Measurements from ENCODE around the gene MALAT1. TPM values are rescaled to one million over a fixed set of nuclear protein-coding genes. Genes with fewer than 3 reads are reported as not detected.
"Not testable (repeated sequence)": the region's sequence is repeated elsewhere in the genome, so short reads cannot be mapped to it uniquely, and the experiment has no call there.

Gene MALAT1
- total RNA-seq, 6 donors from 2014 or later: 9,697 to 52,390 (median 19,698) TPM

DNA sequence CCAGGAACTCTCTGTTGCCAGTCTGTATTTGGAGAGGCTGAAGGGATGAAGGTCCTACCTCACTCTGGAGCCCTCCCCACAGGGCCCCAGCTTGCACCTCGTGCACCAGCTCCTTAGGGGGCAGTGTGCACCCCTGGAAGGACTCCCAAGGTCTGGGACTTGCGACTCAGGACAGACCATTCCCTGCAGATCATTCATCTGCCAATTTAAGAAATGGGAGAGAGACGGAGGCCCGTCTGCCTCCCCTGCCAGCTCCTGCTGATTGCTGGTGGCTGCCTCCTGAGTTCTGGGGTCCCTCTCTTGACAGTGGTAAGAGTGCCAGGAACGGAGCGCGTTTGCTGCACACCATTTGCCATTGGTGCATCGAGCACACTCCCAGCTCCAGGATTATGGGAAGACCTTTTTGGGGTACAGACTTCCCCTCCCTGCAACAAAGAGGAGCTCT is 27.4 kb upstream of the MALAT1 start:
- peak; percentile 56 to 69 for TF ChIP-seq POLR2AphosphoS5 (IDR thresholded peaks at IDR 0.05)
- peak in 1 of 4 donors; percentile 10 for TF ChIP-seq EP300 (IDR thresholded peaks at IDR 0.05)
- TF ChIP-seq POLR2A (IDR thresholded peaks at IDR 0.05): no peak
- TF ChIP-seq, protein P1, sequence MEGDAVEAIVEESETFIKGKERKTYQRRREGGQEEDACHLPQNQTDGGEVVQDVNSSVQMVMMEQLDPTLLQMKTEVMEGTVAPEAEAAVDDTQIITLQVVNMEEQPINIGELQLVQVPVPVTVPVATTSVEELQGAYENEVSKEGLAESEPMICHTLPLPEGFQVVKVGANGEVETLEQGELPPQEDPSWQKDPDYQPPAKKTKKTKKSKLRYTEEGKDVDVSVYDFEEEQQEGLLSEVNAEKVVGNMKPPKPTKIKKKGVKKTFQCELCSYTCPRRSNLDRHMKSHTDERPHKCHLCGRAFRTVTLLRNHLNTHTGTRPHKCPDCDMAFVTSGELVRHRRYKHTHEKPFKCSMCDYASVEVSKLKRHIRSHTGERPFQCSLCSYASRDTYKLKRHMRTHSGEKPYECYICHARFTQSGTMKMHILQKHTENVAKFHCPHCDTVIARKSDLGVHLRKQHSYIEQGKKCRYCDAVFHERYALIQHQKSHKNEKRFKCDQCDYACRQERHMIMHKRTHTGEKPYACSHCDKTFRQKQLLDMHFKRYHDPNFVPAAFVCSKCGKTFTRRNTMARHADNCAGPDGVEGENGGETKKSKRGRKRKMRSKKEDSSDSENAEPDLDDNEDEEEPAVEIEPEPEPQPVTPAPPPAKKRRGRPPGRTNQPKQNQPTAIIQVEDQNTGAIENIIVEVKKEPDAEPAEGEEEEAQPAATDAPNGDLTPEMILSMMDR (IDR thresholded peaks at IDR 0.05): peak; percentile 62 to 85 (median 76)

DNA sequence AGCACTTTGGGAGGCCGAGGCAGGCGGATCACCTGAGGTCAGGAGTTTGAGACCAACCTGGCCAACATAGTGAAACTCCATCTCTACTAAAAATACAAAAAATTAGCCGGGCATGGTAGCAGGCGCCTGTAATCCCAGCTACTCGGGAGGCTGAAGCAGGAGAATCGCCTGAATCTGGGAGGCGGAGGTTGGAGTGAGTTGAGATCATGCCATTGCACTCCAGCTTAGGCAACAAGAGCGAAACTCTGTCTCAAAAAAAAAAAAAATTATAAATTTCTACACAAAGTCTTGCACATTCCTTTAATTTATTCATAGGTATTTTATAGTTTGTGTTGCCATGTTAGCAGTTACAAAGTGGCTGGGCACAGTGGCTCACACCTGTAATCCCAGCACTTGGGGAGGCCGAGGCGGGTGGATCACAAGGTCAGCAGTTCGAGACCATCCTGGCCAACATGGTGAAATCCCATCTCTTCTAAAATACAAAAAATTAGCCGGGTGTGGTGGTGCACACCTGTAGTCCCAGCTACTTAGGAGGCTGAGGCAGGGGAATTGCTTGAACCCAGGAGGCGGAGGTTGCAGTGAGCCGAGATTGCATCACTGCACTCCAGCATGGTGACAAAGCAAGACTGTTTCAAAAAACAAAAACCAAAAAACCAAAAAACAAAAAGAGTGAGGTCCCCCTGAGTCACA is 26.1 kb upstream of the MALAT1 start:
- peaks cover 30 to 57% (median 34%) of the 10 kb centered on the region in 4 donors for H3K4me1 ChIP-seq
- not testable (repeated sequence) for H3K27me3 ChIP-seq; H3K9me3 ChIP-seq; H3K4me3 ChIP-seq; H3K36me3 ChIP-seq; DNase-seq; ATAC-seq (ENCODE audit: low FRiP score in 2 of 2)
- WGBS, 2 donors: 81 to 85% methylated on average over 14 of the region's 14 CpGs
- peak overlapping the region; percentile 91 to 96 (median 94) for H3K27ac ChIP-seq

More for the DNA sequence above, 27.4 kb upstream of the MALAT1 start:
- Histone ChIP-seq H3K27me3 (no peaks in the 10 kb centered on the region), H3K4me1 (peaks cover 26 to 52% (median 32%) of the 10 kb centered on the region in 4 donors), H3K4me3 (peak overlapping the region in 3 of 4 donors; percentile 9 to 36 (median 31)), H3K27ac (peak overlapping the region; percentile 91 to 96 (median 94)), H3K9me3 (no peaks in the 10 kb centered on the region), H3K36me3 (no peaks in the 10 kb centered on the region)
- peak; percentile 83 to 92 for ATAC-seq (ENCODE audit: low FRiP score in 2 of 2)
- WGBS, 2 donors: 48 to 56% methylated on average over 6 to 8 of the region's 8 CpGs
- DNase-seq: peak in 1 of 2 donors; percentile 91

DNA sequence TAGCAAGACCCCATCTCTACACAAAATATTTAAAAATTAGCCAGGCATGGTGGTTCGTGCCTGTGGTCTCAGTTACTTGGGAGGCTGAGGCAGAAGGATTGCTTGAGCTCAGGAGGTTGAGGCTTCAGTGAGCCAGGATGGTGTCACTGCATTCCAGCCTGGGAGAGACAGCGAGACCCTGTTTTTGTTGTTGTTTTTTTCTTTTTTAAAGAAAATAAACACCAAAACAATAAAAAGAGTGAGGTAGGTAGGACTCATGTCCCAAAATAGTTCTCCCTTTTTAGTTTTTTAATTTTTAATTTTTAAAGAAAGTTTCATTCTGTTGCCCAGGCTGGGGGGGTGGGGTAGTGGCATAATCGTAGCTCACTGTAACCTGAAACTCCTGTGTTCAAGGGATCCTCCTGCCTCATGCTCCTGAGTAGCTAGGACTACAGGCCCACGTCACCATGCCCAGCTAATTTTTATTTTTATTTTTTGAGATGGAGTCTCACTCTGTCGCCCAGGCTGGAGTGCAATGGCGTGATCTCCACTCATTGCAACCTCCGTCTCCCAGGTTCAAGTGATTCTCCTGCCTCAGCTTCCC is 25.5 kb upstream of the MALAT1 start:
- Histone ChIP-seq H3K27me3 (no peaks in the 10 kb centered on the region), H3K9me3 (no peaks in the 10 kb centered on the region), H3K27ac (peak overlapping the region; percentile 91 to 96 (median 94)), H3K4me3 (no peak overlapping the region), H3K36me3 (no peaks in the 10 kb centered on the region), H3K4me1 (peaks cover 36 to 57% (median 41%) of the 10 kb centered on the region in 4 donors)
- no peak for ATAC-seq (ENCODE audit: low FRiP score in 2 of 2)
- WGBS, 2 donors: 87 to 92% methylated on average over 7 of the region's 7 CpGs
- TF ChIP-seq POLR2AphosphoS5 (IDR thresholded peaks at IDR 0.05): no peak
- no peak for TF ChIP-seq EP300 (IDR thresholded peaks at IDR 0.05)
- TF ChIP-seq, protein P1 (IDR thresholded peaks at IDR 0.05): no peak
- TF ChIP-seq POLR2A (IDR thresholded peaks at IDR 0.05): no peak
- no peak for DNase-seq

DNA sequence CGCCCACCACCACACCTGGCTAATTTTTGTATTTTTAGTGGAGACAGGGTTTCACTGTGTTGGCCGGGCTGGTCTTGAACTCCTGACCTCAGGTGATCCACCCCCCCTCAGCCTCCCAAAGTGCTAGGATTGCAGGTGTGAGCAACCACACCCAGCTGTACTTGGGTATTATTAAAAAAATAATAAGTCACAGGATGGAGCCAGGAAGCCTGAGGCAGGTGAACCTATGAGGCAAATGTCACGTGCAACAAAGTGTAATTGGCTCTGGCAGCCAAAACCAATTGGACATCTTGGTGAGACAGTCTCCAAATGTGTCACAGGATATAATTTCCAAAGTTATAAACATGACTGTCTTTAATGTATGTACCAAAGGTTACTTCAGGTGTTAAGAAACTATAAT is 24.0 kb upstream of the MALAT1 start:
- peak overlapping the region in 1 of 4 donors; percentile 97 for H3K27ac ChIP-seq
- no peak overlapping the region for H3K4me3 ChIP-seq
- WGBS, 2 donors: 97% methylated on average over 3 of the region's 3 CpGs
- no peaks in the 10 kb centered on the region for H3K27me3 ChIP-seq
- no peaks in the 10 kb centered on the region for H3K36me3 ChIP-seq
- TF ChIP-seq, protein P1 (IDR thresholded peaks at IDR 0.05): no peak
- TF ChIP-seq EP300 (IDR thresholded peaks at IDR 0.05): no peak
- no peak for TF ChIP-seq POLR2AphosphoS5 (IDR thresholded peaks at IDR 0.05)
- no peak for TF ChIP-seq POLR2A (IDR thresholded peaks at IDR 0.05)
- H3K4me1 ChIP-seq: peaks cover 51 to 59% (median 54%) of the 10 kb centered on the region in 4 donors
- DNase-seq (no peak), ATAC-seq (ENCODE audit: low FRiP score in 2 of 2) (no peak)
- no peaks in the 10 kb centered on the region for H3K9me3 ChIP-seq

DNA sequence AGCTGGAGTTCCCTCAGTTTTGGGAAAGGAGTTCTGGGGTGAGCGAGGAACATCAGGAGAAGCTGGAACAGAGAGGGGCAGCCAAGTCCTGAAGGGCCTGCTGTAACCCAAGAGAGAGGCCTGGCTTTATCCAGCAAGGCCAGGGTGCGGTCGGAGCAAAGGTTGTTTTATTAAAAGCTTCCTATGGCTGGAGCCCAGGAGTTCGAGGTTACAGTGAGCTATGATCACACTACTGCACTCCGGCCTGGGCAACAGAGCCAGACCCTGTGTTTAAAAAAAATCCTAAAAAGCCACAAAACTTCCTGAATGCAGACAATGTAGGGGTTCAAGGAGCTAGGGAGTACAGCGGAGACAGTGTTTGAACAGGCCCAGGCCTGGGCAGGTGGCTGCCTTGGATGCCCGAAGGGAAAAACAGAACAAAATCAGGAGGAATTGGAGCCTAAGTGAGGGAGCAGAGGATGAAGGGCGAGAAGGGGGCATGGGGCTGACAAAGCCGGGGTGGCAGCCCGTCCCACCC is 22.2 kb upstream of the MALAT1 start:
- DNase-seq (no peak), ATAC-seq (ENCODE audit: low FRiP score in 2 of 2) (no peak)
- peaks cover 54 to 59% (median 54%) of the 10 kb centered on the region in 4 donors for H3K4me1 ChIP-seq
- no peaks in the 10 kb centered on the region for H3K9me3 ChIP-seq
- no peaks in the 10 kb centered on the region for H3K36me3 ChIP-seq
- no peaks in the 10 kb centered on the region for H3K27me3 ChIP-seq
- WGBS, 2 donors: 11 to 15% methylated on average over 10 of the region's 10 CpGs
- TF ChIP-seq, protein P1 (IDR thresholded peaks at IDR 0.05): no peak
- TF ChIP-seq POLR2AphosphoS5 (IDR thresholded peaks at IDR 0.05) (no peak), EP300 (IDR thresholded peaks at IDR 0.05) (no peak), POLR2A (IDR thresholded peaks at IDR 0.05) (no peak)
- peak overlapping the region; percentile 52 to 69 (median 64) for H3K4me3 ChIP-seq
- H3K27ac ChIP-seq: peak overlapping the region; percentile 97 to 100 (median 97)

All from upper lobe of left lung (tissue), 6 donors.